Fibroblast of gingiva (primary cell): ENCODE results near the gene ZER1.
A peak's percentile ranks its signal among the peaks of the same experiment; 100 is the strongest.
"Not testable (repeated sequence)": the region's sequence is repeated elsewhere in the genome, so short reads cannot be mapped to it uniquely, and the experiment has no call there.

Experiments
- DNase-seq: peaks from one replicate; pipeline ENCODE4 v3.0.0-alpha.2; 2011; ENCODE audit warnings: low read depth

The ZER1 gene

GRCh38 chr9:128771745-128772519, at the start of gene ZER1:
ZER1 (minus strand) TSS chr9:128771927; CDS start chr9:128755565, 16,362 bp downstream.
- DNase-seq, result peak; percentile 86

GRCh38 chr9:128820665-128821583, 49.2 kb upstream of the ZER1 start:
- DNase-seq, result no peak

- no peak for DNase-seq
Observed at GRCh38 chr9:128819716-128820664, 48.3 kb upstream of the ZER1 start.

GRCh38 chr9:128818839-128819715, 47.4 kb upstream of the ZER1 start:
- no peak for DNase-seq

- DNase-seq, result peak; percentile 96
Observed at GRCh38 chr9:128818099-128818838, 46.5 kb upstream of the ZER1 start, which contains the start of gene ENDOG. ENDOG (plus strand) TSS chr9:128818500; CDS start chr9:128818685, 185 bp downstream.

GRCh38 chr9:128810873-128811272, 39.1 kb upstream of the ZER1 start:
- DNase-seq, result no peak

GRCh38 chr9:128809831-128810230, 38.1 kb upstream of the ZER1 start:
- DNase-seq, result no peak

- no peak for DNase-seq
Observed at GRCh38 chr9:128809036-128809599, 37.4 kb upstream of the ZER1 start.

DNA sequence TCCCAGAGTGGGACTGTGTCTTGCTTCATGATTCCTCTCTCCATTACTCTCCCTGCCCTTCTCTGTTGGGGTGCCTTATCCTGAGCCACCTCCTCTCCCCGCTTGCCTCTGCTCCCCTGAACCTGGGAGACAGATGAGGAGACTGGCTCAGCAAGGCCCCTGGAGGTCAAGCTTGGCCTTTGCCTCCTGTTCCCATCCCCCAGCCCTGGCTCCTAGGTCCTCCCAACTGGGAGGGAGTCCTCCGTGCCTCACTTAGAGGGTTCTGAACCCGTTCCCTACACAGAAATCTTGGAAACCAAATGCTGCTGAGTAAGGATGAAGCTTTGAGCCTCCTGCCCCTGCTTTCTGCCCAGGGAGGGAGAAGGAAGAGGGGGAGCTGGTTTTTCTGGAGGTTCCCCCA, 36.8 kb upstream of the ZER1 start:
- DNase-seq, result no peak

DNA sequence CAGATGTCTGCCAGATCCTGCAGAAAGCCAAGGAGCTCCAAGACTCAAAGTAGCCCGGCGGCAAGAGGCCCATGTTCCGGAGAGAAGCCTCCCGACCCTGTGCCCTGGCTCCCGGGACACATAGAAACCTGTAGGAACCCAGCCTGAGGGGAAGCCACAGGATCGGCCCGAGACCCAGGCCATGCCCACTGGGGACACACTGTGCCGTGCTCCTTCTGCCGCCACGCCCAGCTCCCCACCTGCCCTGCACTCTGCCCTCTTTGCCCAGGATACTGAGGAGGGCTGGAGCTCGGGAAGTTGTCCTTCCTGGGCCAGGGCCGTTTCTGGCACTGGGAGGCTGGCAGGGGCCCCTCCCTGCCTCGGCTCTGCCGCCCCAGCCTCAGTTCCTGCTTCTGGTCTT, 36.1 kb upstream of the ZER1 start:
- no peak for DNase-seq

DNA sequence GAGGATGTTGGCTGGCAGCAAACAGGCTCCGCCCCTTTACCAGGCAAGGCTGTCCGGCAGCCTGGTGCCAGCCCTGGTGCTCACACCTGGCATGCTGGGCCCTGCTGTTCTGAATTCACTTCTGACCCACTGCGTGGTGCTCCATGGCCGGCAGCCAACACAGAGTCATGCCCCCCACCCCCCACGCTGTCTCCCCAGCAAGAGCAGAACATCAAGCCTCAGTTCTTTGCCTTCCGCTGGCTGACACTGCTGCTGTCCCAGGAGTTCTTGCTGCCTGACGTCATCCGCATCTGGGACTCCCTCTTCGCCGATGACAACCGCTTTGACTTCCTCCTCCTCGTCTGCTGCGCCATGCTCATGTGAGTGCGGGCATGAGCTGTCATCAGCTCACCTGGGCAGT, 33.9 kb upstream of the ZER1 start:
- DNase-seq, result no peak

DNA sequence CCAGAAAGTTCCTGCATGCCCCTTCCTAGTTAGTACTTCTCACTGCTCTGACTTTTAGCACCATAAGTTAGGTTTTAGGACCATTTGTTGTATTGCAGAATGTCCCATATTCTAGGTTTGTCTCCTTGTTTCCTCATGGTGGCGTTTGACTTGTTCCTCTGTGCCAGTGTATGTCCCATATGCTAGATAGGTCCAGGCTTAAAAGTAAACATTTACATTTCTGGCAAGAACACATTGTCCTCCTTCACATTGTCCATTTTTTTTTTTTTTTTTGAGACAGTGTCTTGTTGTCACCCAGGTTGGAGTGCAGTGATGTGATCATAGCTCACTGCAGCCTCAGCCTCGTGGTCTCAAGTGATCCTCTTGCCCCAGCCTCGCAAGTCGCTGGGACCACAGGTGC, 30.8 kb upstream of the ZER1 start:
- no peak for DNase-seq

DNA sequence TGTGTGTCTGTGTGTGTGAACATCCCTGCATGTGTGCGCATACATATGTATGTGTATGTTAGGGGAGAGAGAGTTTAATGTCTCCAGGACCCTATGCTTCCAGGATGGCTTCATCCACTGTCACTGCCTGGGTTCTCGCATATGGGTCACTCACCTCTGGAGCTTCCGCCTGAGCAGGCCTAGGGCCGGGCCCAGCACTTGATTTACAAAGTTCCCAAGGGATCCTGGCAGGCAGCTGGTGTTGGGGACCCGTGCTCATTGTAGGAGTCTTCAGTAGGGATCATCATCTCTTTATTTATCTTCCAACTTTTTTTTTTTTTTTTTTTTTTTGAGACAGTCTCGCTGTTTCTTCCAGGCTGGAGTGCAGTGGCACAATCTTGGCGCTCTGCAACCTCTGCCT, 28.3 kb upstream of the ZER1 start:
- no peak for DNase-seq

DNA sequence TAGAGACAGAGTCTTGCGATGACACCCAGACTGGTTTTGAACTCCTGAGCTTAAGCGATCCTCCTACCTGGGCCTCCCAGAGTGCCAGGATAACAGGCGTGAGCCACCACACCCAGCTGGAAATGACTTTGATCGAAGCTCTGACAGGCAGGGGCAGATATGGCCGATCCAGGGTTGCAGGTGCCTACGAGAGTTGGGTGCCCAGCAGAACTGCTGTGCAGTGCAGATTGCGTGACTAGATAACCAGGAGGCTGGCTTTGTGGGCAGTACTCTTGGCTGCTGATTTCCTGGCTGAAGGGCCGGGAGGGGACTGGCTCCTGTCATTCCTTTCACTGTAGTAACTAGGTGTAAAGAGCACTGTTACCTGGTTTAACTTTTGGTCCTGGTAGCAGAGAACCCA, 27.2 kb upstream of the ZER1 start:
- no peak for DNase-seq

- DNase-seq, result not testable (repeated sequence)
Observed at GRCh38 chr9:128794961-128795360, 23.2 kb upstream of the ZER1 start.

DNA sequence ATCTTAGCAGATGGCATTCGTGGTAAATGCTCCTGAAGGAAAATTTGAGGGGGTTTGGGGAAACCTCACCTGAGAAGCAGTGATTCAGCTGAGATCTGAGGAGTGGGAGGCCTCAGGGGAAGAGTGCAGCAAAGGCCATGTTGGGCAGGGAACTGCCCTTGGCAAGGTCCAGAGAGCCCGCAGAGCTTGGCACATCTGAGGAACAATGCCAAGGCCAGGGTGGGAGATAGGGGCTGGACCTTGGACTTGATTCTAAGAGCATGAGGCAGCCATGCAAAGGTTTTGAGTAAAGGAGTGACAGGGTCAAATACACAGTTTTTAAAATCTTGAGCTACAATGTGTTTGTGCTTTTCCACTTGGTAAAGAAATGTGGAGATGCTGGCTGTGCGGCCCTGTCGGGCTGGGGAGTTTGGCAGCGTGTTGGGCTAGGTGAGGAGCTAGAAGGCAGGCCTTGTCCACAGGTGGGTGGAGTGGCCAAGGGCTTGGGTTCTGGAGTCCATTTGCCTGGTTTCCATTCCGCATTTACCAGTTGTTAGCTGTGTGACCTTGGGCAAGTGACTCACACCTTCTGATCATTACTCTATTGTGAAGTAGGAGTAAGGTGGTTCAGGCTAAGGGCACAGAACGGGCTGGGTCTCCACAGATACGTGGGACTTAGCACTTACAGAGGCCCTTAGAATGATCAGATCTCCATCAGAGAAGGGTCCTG, 21.4 kb upstream of the ZER1 start:
- no peak for DNase-seq

- no peak for DNase-seq
Observed at GRCh38 chr9:128792134-128792533, 20.4 kb upstream of the ZER1 start.

DNA sequence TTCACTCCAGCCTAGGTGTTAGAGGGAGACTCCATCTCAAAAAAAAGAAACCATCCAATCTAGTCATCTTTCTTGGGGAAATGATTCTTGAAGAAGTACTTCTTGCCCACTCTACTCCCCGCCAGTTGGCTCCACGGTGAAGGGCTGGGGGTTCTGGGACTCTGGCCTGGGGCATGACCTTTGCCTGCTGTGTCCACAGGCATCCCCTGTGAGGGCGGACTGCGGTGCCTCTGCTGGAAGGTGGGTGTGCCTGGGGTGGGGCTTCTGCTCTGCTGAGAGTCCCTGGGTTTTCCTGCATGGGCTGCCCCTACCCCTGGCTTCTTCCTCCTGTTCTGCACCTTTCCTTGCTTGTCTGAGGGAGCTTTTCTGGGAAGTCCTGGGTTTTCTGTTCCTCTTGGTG, 18.8 kb upstream of the ZER1 start:
- no peak for DNase-seq

DNA sequence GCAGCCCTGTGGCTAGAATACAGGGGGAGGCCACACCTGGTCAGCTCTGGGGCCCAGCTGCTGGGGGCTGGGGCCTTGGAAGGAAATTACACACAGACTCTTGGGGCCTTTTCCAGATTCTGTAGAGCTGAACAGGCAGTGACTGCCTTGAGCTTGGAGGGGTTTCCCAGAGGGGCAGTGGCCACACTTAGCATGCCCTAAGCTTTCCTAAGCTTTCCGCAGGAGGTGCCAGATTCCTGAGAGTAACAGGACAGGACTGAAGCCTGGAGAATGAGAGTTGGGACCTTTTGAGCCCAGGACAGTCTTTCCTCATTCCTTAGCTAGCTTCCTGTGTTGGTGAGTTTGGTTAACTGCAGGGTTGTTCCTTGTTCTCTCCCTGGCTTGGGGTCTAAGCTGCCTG, 16.7 kb upstream of the ZER1 start:
- DNase-seq, result no peak
